ENCODE results near the gene TBC1D22A. TPM values are rescaled to one million over a fixed set of nuclear protein-coding genes. Genes with fewer than 3 reads are reported as not detected.

TBC1D22A gene
- total RNA-seq, 4 donors from 2014 or later = 18.8 to 25.2 (median 23.1) TPM

GRCh38 chr22:47083379-47083986 lies 321.0 kb downstream of the TBC1D22A start:
- DNase-seq = no peak
- no peaks in the 10 kb centered on the region for H3K4me1 ChIP-seq
- no peak for ATAC-seq
- H3K4me3 ChIP-seq = no peak overlapping the region
- TF ChIP-seq POLR2A (IDR thresholded peaks at IDR 0.05) (no peak), CTCF (IDR thresholded peaks at IDR 0.05 in 4 of 5, conservative IDR thresholded peaks at IDR 0.05 in 1 of 5) (no peak)
- no peak overlapping the region for H3K27ac ChIP-seq
- in situ Hi-C loops (cut with MboI; ENCODE audit: low sequenced_read_pairs in 4 of 4) = no loop called here
- H3K9me3 ChIP-seq = peaks cover 0 to 6% (median 0%) of the 10 kb centered on the region in 3 donors
- H3K36me3 ChIP-seq = no peaks in the 10 kb centered on the region
- no peaks in the 10 kb centered on the region for H3K27me3 ChIP-seq
- intact Hi-C loops (cut with DNase I; ENCODE audit: low total_unique reads) = no loop called here

GRCh38 chr22:47084226-47084625 lies 321.8 kb downstream of the TBC1D22A start:
- DNase-seq = no peak
- no peak for TF ChIP-seq POLR2A (IDR thresholded peaks at IDR 0.05)
- H3K4me1 ChIP-seq = no peaks in the 10 kb centered on the region
- peaks cover 0 to 4% (median 0%) of the 10 kb centered on the region in 3 donors for H3K9me3 ChIP-seq
- ATAC-seq = no peak
- no peak overlapping the region for H3K4me3 ChIP-seq
- no peak overlapping the region for H3K27ac ChIP-seq
- no peaks in the 10 kb centered on the region for H3K36me3 ChIP-seq
- no peaks in the 10 kb centered on the region for H3K27me3 ChIP-seq
- intact Hi-C loops (cut with DNase I; ENCODE audit: low total_unique reads) = no loop called here
- in situ Hi-C loops (cut with MboI; ENCODE audit: low sequenced_read_pairs in 4 of 4) = no loop called here

GRCh38 chr22:47086596-47087248 lies 324.3 kb downstream of the TBC1D22A start:
- DNase-seq = no peak
- no peak for TF ChIP-seq POLR2A (IDR thresholded peaks at IDR 0.05)
- TF ChIP-seq CTCF (IDR thresholded peaks at IDR 0.05 in 4 of 5, conservative IDR thresholded peaks at IDR 0.05 in 1 of 5) = no peak
- Histone ChIP-seq H3K27me3 (no peaks in the 10 kb centered on the region), H3K36me3 (no peaks in the 10 kb centered on the region), H3K27ac (no peak overlapping the region), H3K9me3 (no peaks in the 10 kb centered on the region), H3K4me3 (no peak overlapping the region), H3K4me1 (no peaks in the 10 kb centered on the region)
- in situ Hi-C loops (cut with MboI; ENCODE audit: low sequenced_read_pairs in 4 of 4) (no loop called here), intact Hi-C loops (cut with DNase I; ENCODE audit: low total_unique reads) (no loop called here)
- ATAC-seq = no peak

GRCh38 chr22:47088480-47089158 lies 326.2 kb downstream of the TBC1D22A start:
- Histone ChIP-seq H3K36me3 (no peaks in the 10 kb centered on the region), H3K4me3 (no peak overlapping the region), H3K27me3 (no peaks in the 10 kb centered on the region), H3K27ac (no peak overlapping the region), H3K4me1 (no peaks in the 10 kb centered on the region), H3K9me3 (no peaks in the 10 kb centered on the region)
- ATAC-seq (no peak), DNase-seq (no peak)
- TF ChIP-seq CTCF (IDR thresholded peaks at IDR 0.05 in 4 of 5, conservative IDR thresholded peaks at IDR 0.05 in 1 of 5) = no peak
- no peak for TF ChIP-seq POLR2A (IDR thresholded peaks at IDR 0.05)
- intact Hi-C loops (cut with DNase I; ENCODE audit: low total_unique reads) = no loop called here
- in situ Hi-C loops (cut with MboI; ENCODE audit: low sequenced_read_pairs in 4 of 4) = no loop called here

- intact Hi-C loops (cut with DNase I; ENCODE audit: low total_unique reads) = no loop called here
- no peaks in the 10 kb centered on the region for H3K36me3 ChIP-seq
- in situ Hi-C loops (cut with MboI; ENCODE audit: low sequenced_read_pairs in 4 of 4) = no loop called here
- TF ChIP-seq POLR2A (IDR thresholded peaks at IDR 0.05) (no peak), CTCF (IDR thresholded peaks at IDR 0.05 in 4 of 5, conservative IDR thresholded peaks at IDR 0.05 in 1 of 5) (no peak)
- no peaks in the 10 kb centered on the region for H3K27me3 ChIP-seq
- DNase-seq (no peak), ATAC-seq (no peak)
- H3K4me3 ChIP-seq = no peak overlapping the region
- no peaks in the 10 kb centered on the region for H3K4me1 ChIP-seq
- peaks cover 0 to 2% (median 0%) of the 10 kb centered on the region in 3 donors for H3K9me3 ChIP-seq
- H3K27ac ChIP-seq = no peak overlapping the region
Measured at GRCh38 chr22:47089374-47089773, 326.9 kb downstream of the TBC1D22A start.

Measured in gastrocnemius medialis (tissue), 4 donors.